ENCODE results near the gene SMAGP. TPM values are rescaled to one million over a fixed set of nuclear protein-coding genes. Genes with fewer than 3 reads are reported as not detected.
"Not testable (repeated sequence)": the region's sequence is repeated elsewhere in the genome, so short reads cannot be mapped to it uniquely, and the experiment has no call there.

SMAGP gene
- total RNA-seq, 2 donors from 2014 or later, result 0.13 to 0.50 TPM

- Mint-ChIP-seq H3K27me3 (no peaks in the 10 kb centered on the region), H3K36me3 (ENCODE audit: low read depth) (no peaks in the 10 kb centered on the region), H3K9me3 (no peaks in the 10 kb centered on the region), H3K4me3 (no peak overlapping the region), H3K27ac (peak overlapping the region; percentile 65), H3K4me1 (peaks cover 5% of the 10 kb centered on the region)
- ATAC-seq (replicated peaks), result no peak
Observed at GRCh38 chr12:51224625-51225024, 45.6 kb downstream of the SMAGP start.

- ATAC-seq (replicated peaks), result no peak
- Mint-ChIP-seq H3K4me1 (peaks cover 14% of the 10 kb centered on the region), H3K4me3 (no peak overlapping the region), H3K9me3 (no peaks in the 10 kb centered on the region), H3K27me3 (no peaks in the 10 kb centered on the region), H3K36me3 (ENCODE audit: low read depth) (no peaks in the 10 kb centered on the region), H3K27ac (no peak overlapping the region)
Observed at GRCh38 chr12:51222461-51222860, 47.8 kb downstream of the SMAGP start.

GRCh38 chr12:51219857-51220256, 50.4 kb downstream of the SMAGP start:
- not testable (repeated sequence) for ATAC-seq (replicated peaks); H3K36me3 Mint-ChIP-seq (ENCODE audit: low read depth); H3K27me3 Mint-ChIP-seq; H3K9me3 Mint-ChIP-seq; H3K27ac Mint-ChIP-seq
- Mint-ChIP-seq H3K4me3 (peak overlapping the region; percentile 93), H3K4me1 (peaks cover 19% of the 10 kb centered on the region)

- peak overlapping the region; percentile 94 for H3K27ac Mint-ChIP-seq
- H3K4me3 Mint-ChIP-seq, result peak overlapping the region; percentile 93
- no peaks in the 10 kb centered on the region for H3K27me3 Mint-ChIP-seq
- peaks cover 22% of the 10 kb centered on the region for H3K4me1 Mint-ChIP-seq
- ATAC-seq (replicated peaks), result no peak
- H3K36me3 Mint-ChIP-seq (ENCODE audit: low read depth), result peaks cover 3% of the 10 kb centered on the region
- no peaks in the 10 kb centered on the region for H3K9me3 Mint-ChIP-seq
Observed at GRCh38 chr12:51219322-51219721, 50.9 kb downstream of the SMAGP start.

GRCh38 chr12:51218607-51219161, 51.5 kb downstream of the SMAGP start:
- H3K9me3 Mint-ChIP-seq, result no peaks in the 10 kb centered on the region
- no peak for ATAC-seq (replicated peaks)
- peak overlapping the region; percentile 93 for H3K4me3 Mint-ChIP-seq
- peaks cover 24% of the 10 kb centered on the region for H3K4me1 Mint-ChIP-seq
- peak overlapping the region; percentile 94 for H3K27ac Mint-ChIP-seq
- no peaks in the 10 kb centered on the region for H3K27me3 Mint-ChIP-seq
- H3K36me3 Mint-ChIP-seq (ENCODE audit: low read depth), result peaks cover 7% of the 10 kb centered on the region

GRCh38 chr12:51217968-51218606, 52.1 kb downstream of the SMAGP start, which contains the start of gene POU6F1:
POU6F1 (minus strand) TSS chr12:51218062; CDS start chr12:51206836, 11,226 bp downstream.
- peaks cover 7% of the 10 kb centered on the region for H3K36me3 Mint-ChIP-seq (ENCODE audit: low read depth)

GRCh38 chr12:51217133-51217967, 52.9 kb downstream of the SMAGP start:
- peaks cover 21% of the 10 kb centered on the region for H3K4me1 Mint-ChIP-seq
- H3K27me3 Mint-ChIP-seq, result no peaks in the 10 kb centered on the region
- H3K4me3 Mint-ChIP-seq, result peak overlapping the region; percentile 93
- peaks cover 7% of the 10 kb centered on the region for H3K36me3 Mint-ChIP-seq (ENCODE audit: low read depth)
- H3K9me3 Mint-ChIP-seq, result no peaks in the 10 kb centered on the region
- peak overlapping the region; percentile 94 for H3K27ac Mint-ChIP-seq
- peak; percentile 55 for ATAC-seq (replicated peaks)

More at GRCh38 chr12:51217968-51218606, 52.1 kb downstream of the SMAGP start, which contains the start of gene POU6F1:
- ATAC-seq (replicated peaks), result peak; percentile 82
- Mint-ChIP-seq H3K27me3 (no peaks in the 10 kb centered on the region), H3K4me3 (peak within 1 kb of the TSS; percentile 93), H3K9me3 (no peaks in the 10 kb centered on the region), H3K27ac (peak within 1 kb of the TSS; percentile 94), H3K4me1 (peaks cover 24% of the 10 kb centered on the region)

- H3K4me3 Mint-ChIP-seq, result peak overlapping the region; percentile 75
- H3K9me3 Mint-ChIP-seq, result no peaks in the 10 kb centered on the region
- H3K27ac Mint-ChIP-seq, result peak overlapping the region; percentile 79
Observed at GRCh38 chr12:51216642-51217041, 53.6 kb downstream of the SMAGP start.

GRCh38 chr12:51214895-51215294, 55.3 kb downstream of the SMAGP start:
- H3K36me3 Mint-ChIP-seq (ENCODE audit: low read depth), result peaks cover 7% of the 10 kb centered on the region
- H3K4me3 Mint-ChIP-seq, result no peak overlapping the region
- H3K27ac Mint-ChIP-seq, result no peak overlapping the region
- H3K9me3 Mint-ChIP-seq, result no peaks in the 10 kb centered on the region
- H3K27me3 Mint-ChIP-seq, result no peaks in the 10 kb centered on the region
- peaks cover 19% of the 10 kb centered on the region for H3K4me1 Mint-ChIP-seq
- ATAC-seq (replicated peaks), result no peak

More at GRCh38 chr12:51216642-51217041, 53.6 kb downstream of the SMAGP start:
- peaks cover 19% of the 10 kb centered on the region for H3K4me1 Mint-ChIP-seq
- no peaks in the 10 kb centered on the region for H3K27me3 Mint-ChIP-seq
- H3K36me3 Mint-ChIP-seq (ENCODE audit: low read depth), result peaks cover 7% of the 10 kb centered on the region
- ATAC-seq (replicated peaks), result no peak

- Mint-ChIP-seq H3K4me3 (no peak overlapping the region), H3K27ac (peak overlapping the region; percentile 36), H3K27me3 (no peaks in the 10 kb centered on the region), H3K4me1 (peaks cover 5% of the 10 kb centered on the region), H3K36me3 (ENCODE audit: low read depth) (peaks cover 7% of the 10 kb centered on the region), H3K9me3 (no peaks in the 10 kb centered on the region)
- no peak for ATAC-seq (replicated peaks)
Observed at GRCh38 chr12:51210690-51211395, 59.4 kb downstream of the SMAGP start.

GRCh38 chr12:51209259-51209658, 61.0 kb downstream of the SMAGP start:
- H3K27me3 Mint-ChIP-seq, result no peaks in the 10 kb centered on the region
- peaks cover 3% of the 10 kb centered on the region for H3K36me3 Mint-ChIP-seq (ENCODE audit: low read depth)
- peak overlapping the region; percentile 65 for H3K27ac Mint-ChIP-seq
- H3K4me1 Mint-ChIP-seq, result peaks cover 2% of the 10 kb centered on the region
- H3K9me3 Mint-ChIP-seq, result no peaks in the 10 kb centered on the region
- no peak for ATAC-seq (replicated peaks)
- no peak overlapping the region for H3K4me3 Mint-ChIP-seq

- Mint-ChIP-seq H3K9me3 (no peaks in the 10 kb centered on the region), H3K36me3 (ENCODE audit: low read depth) (no peaks in the 10 kb centered on the region), H3K27ac (no peak overlapping the region), H3K4me1 (peaks cover 8% of the 10 kb centered on the region), H3K27me3 (no peaks in the 10 kb centered on the region), H3K4me3 (no peak overlapping the region)
- ATAC-seq (replicated peaks), result no peak
Observed at GRCh38 chr12:51208016-51208660, 62.1 kb downstream of the SMAGP start.

- H3K4me1 Mint-ChIP-seq, result peaks cover 16% of the 10 kb centered on the region
- H3K9me3 Mint-ChIP-seq, result no peaks in the 10 kb centered on the region
- no peak overlapping the region for H3K4me3 Mint-ChIP-seq
- no peaks in the 10 kb centered on the region for H3K36me3 Mint-ChIP-seq (ENCODE audit: low read depth)
- H3K27ac Mint-ChIP-seq, result no peak overlapping the region
- no peak for ATAC-seq (replicated peaks)
- H3K27me3 Mint-ChIP-seq, result no peaks in the 10 kb centered on the region
Observed at GRCh38 chr12:51205350-51205749, 64.9 kb downstream of the SMAGP start.

- no peaks in the 10 kb centered on the region for H3K9me3 Mint-ChIP-seq
- H3K27ac Mint-ChIP-seq, result peak overlapping the region; percentile 84
- H3K4me3 Mint-ChIP-seq, result peak overlapping the region; percentile 43
- peak; percentile 94 for ATAC-seq (replicated peaks)
- H3K36me3 Mint-ChIP-seq (ENCODE audit: low read depth), result no peaks in the 10 kb centered on the region
- H3K4me1 Mint-ChIP-seq, result peaks cover 16% of the 10 kb centered on the region
- no peaks in the 10 kb centered on the region for H3K27me3 Mint-ChIP-seq
Observed at GRCh38 chr12:51202718-51203117, 67.5 kb downstream of the SMAGP start.

Data from activated T-helper 17 cell treated with anti-CD3 and anti-CD28 coated beads, Interleukin-2, amount 50 U/mL, for 72 hours (primary cell).